Epithelial cell of proximal tubule (primary cell): ENCODE measurements around the gene SP8. TPM values are rescaled to one million over a fixed set of nuclear protein-coding genes. Genes with fewer than 3 reads are reported as not detected.

Experiments used
- DNase-seq: peaks from one replicate; pipeline ENCODE4 v3.0.0-alpha.2; 2011; ENCODE audit warnings: low read depth
- H3K4me3 ChIP-seq: 2 replicates; pipeline ENCODE4 v1.5.1; 2011; ENCODE audit warnings: low read depth, mild to moderate bottlenecking, low read length
- CTCF ChIP-seq: conservative IDR thresholded peaks from 2 replicates; pipeline ENCODE4 v1.5.1; 2012; ENCODE audit warnings: low read depth, mild to moderate bottlenecking, low read length
- total RNA-seq: library from RNA; depleted of rRNA; stranded (reverse); fragments of >200 nt; gene quantifications from 2 replicates; pipeline ENCODE4 v1.2.3, GENCODE V29; 2015

SP8 gene
- total RNA-seq, 1 donor from 2014 or later: not detected

GRCh38 chr7:20783125-20783699 lies 3.5 kb downstream of the SP8 start:
- H3K4me3 ChIP-seq: no peak overlapping the region
- DNase-seq: no peak
- TF ChIP-seq CTCF: no peak

DNA sequence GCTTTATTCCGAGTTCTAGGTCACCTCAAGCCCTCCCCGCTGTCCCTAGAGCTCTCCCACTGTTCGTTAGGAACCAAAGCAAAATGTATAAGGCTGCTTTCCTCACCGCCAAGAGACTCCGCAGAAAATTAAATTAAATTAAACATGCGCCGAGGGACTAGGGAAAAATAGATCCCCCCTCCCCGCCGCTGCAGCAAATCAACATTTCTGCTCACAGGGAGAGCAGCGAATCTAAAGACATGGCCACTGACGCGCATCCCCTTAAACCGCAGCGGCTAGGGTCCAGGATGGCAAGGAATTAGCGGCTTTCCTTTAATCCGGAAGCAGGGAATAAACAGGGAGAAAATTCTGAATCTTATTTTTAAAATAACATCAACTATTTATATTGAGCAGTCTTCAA lies 7.6 kb downstream of the SP8 start:
- no peak for TF ChIP-seq CTCF
- no peak overlapping the region for H3K4me3 ChIP-seq
- DNase-seq: no peak

DNA sequence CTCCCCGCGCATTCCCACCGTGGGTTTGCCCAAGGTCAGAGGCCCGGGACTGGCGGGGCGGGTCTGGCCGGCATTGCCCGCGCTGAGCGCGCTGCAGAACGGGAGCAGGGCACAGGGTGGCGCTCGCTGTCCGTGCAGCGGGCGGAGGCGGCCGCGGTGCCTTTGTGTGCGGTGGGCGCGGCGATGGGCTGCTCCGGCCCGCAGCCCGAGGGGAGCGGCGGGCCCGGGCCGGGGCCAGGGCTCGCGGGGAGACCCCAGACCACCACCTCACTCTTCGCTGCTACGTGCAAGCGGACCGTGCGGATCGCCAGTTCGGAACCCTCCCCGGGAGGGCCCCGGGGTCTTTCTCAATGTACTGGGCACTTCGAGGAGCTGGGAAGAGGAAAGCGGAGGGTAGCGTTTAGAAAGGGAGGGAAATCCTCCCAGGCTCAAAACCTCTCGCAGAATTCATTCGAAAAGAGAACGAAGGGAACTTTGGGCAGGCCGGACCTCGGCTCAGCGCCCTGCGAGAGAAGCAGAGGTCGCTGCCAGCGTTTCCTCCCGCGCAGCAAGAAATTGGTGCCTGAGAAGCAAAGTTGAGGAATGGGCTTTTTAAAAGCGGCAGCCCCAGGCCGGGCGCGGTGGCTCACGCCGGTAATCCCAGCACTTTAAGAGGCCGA lies 8.5 kb downstream of the SP8 start:
- peak overlapping the region; percentile 39 for H3K4me3 ChIP-seq
- no peak for DNase-seq
- TF ChIP-seq CTCF: peak; percentile 58

- no peak for TF ChIP-seq CTCF
- DNase-seq: no peak
- peak overlapping the region; percentile 25 for H3K4me3 ChIP-seq
Observed at GRCh38 chr7:20777377-20778062, 9.2 kb downstream of the SP8 start.

GRCh38 chr7:20776942-20777341 lies 9.7 kb downstream of the SP8 start:
- TF ChIP-seq CTCF: no peak
- no peak overlapping the region for H3K4me3 ChIP-seq
- no peak for DNase-seq

DNA sequence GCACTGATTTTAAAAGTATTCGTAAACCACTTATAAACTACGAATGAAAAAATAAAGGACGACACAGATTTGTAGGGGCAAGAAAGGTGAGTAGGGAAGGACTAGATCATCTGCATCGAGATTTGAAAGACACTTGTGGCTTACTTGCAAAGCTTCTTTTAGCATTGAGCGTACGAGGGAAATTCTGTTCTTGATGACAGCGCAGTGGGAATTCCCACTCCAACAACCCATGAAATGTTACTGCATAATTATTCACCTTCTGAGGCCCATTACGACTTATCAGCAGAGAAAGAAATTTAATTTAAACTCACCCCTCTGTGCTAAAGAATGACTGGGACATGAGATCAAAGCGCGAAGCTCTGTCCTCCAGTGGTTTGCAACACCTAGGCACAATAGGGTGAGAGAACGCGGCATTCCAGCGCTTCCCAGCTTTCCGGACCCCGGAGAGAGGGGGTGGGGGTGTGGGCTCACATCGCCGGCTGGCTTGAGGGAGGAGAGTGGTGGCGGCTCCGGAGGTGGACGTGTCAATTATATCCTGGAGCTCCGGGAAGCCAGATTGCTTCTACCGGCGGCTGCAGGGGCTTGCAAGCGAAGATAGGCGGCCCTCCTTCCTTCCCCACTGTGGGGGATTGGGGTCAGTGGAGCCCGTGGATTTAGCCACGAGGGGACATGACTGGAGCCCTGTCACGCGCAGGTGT lies 10.3 kb downstream of the SP8 start:
- H3K4me3 ChIP-seq: no peak overlapping the region
- no peak for DNase-seq
- TF ChIP-seq CTCF: no peak
